GM12878 (cell line): ENCODE results near the gene KAZN.

Source experiments
- BCL11A ChIP-seq: IDR thresholded peaks from 2 replicates; pipeline ENCODE4 v1.6.1; 2011; ENCODE audit warnings: low read depth, low read length
- EZH2 ChIP-seq: IDR thresholded peaks from 2 replicates; pipeline ENCODE4 v1.6.1; 2012; ENCODE audit warnings: low read depth, mild to moderate bottlenecking, control low read depth, inconsistent platforms, low read length, borderline replicate concordance; ENCODE audit not compliant: control insufficient read depth
- RAD21 ChIP-seq: IDR thresholded peaks from 2 replicates; pipeline ENCODE4 v1.6.1; 2011; ENCODE audit warnings: mild to moderate bottlenecking, low read depth, low read length, moderate library complexity; ENCODE audit not compliant: insufficient read depth
- RFX5 ChIP-seq: IDR thresholded peaks from 2 replicates; pipeline ENCODE4 v1.6.1; 2011; ENCODE audit warnings: low read depth, low read length, improper control_type of control experiment
- SUZ12 ChIP-seq: fragments of 200-600 bp; sonication (generic); IDR thresholded peaks from one replicate; pipeline ENCODE4 v1.6.1; 2018; ENCODE audit warnings: antibody characterized with exemption, mild to moderate bottlenecking; ENCODE audit not compliant: unreplicated experiment

DNA sequence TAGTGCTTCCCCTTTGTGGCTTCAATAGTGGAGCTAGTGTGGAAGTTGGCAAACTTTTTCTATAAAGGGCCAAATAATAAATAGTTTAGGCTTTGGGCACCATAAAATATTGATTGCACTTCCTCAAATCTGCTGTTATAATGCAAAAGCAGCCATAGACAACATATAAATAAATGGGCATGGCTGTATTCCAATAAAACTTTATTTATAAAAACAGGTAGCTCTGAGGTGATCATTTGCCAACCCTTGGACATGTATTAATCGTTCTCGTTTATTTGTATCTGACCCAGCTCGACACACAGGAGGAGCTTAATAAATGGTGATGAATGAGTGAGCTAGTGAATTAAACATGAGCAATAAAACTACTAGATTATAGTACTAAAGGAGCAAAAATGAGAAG is 13.3 kb downstream of the KAZN start:
- TF ChIP-seq EZH2 (no peak), RAD21 (no peak), RFX5 (no peak), BCL11A (no peak), SUZ12 (no peak)
